Astrocyte (in vitro differentiated cells and primary cell): ENCODE measurements around the gene LHX2. TPM values are rescaled to one million over a fixed set of nuclear protein-coding genes. Genes with fewer than 3 reads are reported as not detected.
A peak's percentile ranks its signal among the peaks of the same experiment; 100 is the strongest.

Experiments
- DNase-seq: peaks from one replicate; pipeline ENCODE4 v3.0.0-alpha.2; 2010; ENCODE audit warnings: low read depth
- FAIRE-seq: peaks from 2 replicates; lab custom pipeline; 2011; peaks lifted over from hg19 to GRCh38; lab: Jason Lieb, UNC
- H2AFZ ChIP-seq: 2 replicates; pipeline ENCODE4 v1.6.0; 2012; ENCODE audit warnings: low read depth, low read length, inconsistent platforms
- H3K27ac ChIP-seq: 2 replicates; pipeline ENCODE4 v1.5.1; 2011; ENCODE audit warnings: low read depth, low read length, inconsistent platforms
- H3K27me3 ChIP-seq: 2 replicates; pipeline ENCODE4 v1.6.0; 2011; ENCODE audit warnings: low read length, inconsistent platforms; ENCODE audit not compliant: insufficient read depth
- H3K36me3 ChIP-seq: 2 replicates; pipeline ENCODE4 v1.5.1; 2011; ENCODE audit warnings: low read length, inconsistent platforms; ENCODE audit not compliant: insufficient read depth
- H3K4me1 ChIP-seq: 2 replicates; pipeline ENCODE4 v1.5.1; 2011; ENCODE audit warnings: low read length, inconsistent platforms; ENCODE audit not compliant: insufficient read depth
- H3K4me2 ChIP-seq: 2 replicates; pipeline ENCODE4 v1.6.0; 2012; ENCODE audit warnings: low read length, inconsistent platforms
- H3K4me3 ChIP-seq: 2 replicates; pipeline ENCODE4 v1.5.1; 2011; ENCODE audit warnings: low read depth, mild to moderate bottlenecking, low read length, inconsistent platforms; ENCODE audit not compliant: insufficient read depth
- H3K79me2 ChIP-seq: 2 replicates; pipeline ENCODE4 v1.6.0; 2012; ENCODE audit warnings: mild to moderate bottlenecking, low read length, inconsistent platforms; ENCODE audit not compliant: insufficient read depth
- H3K9ac ChIP-seq: 2 replicates; pipeline ENCODE4 v1.6.0; 2012; ENCODE audit warnings: mild to moderate bottlenecking, low read length, inconsistent platforms
- H3K9me3 ChIP-seq: 2 replicates; pipeline ENCODE4 v1.5.1; 2012; ENCODE audit warnings: low read depth, mild to moderate bottlenecking, low read length, inconsistent platforms; ENCODE audit not compliant: insufficient read depth
- H4K20me1 ChIP-seq: 2 replicates; pipeline ENCODE4 v1.6.0; 2012; ENCODE audit warnings: low read length, inconsistent platforms; ENCODE audit not compliant: insufficient read depth
- H3K27ac Mint-ChIP-seq: one replicate; pipeline ENCODE4 v1.8.0; 2021; ENCODE audit warnings: mild to moderate bottlenecking, mixed read lengths; ENCODE audit not compliant: unreplicated experiment
- H3K27me3 Mint-ChIP-seq: one replicate; pipeline ENCODE4 v1.8.0; 2021; ENCODE audit warnings: low read depth, mixed read lengths; ENCODE audit not compliant: unreplicated experiment
- H3K36me3 Mint-ChIP-seq: one replicate; pipeline ENCODE4 v1.8.0; 2021; ENCODE audit warnings: low read depth, mixed read lengths; ENCODE audit not compliant: unreplicated experiment
- H3K4me1 Mint-ChIP-seq: one replicate; pipeline ENCODE4 v1.8.0; 2021; ENCODE audit warnings: low read depth, mixed read lengths; ENCODE audit not compliant: unreplicated experiment
- H3K4me3 Mint-ChIP-seq: one replicate; pipeline ENCODE4 v1.8.0; 2021; ENCODE audit warnings: mild to moderate bottlenecking, moderate library complexity, mixed read lengths; ENCODE audit not compliant: unreplicated experiment
- H3K9me3 Mint-ChIP-seq: one replicate; pipeline ENCODE4 v1.8.0; 2021; ENCODE audit warnings: mild to moderate bottlenecking, mixed read lengths; ENCODE audit not compliant: unreplicated experiment
- EZH2 ChIP-seq: IDR thresholded peaks from 2 replicates; pipeline ENCODE4 v1.6.1; 2012; ENCODE audit warnings: mild to moderate bottlenecking, low read length, inconsistent platforms; ENCODE audit not compliant: insufficient read depth
- total RNA-seq: library from RNA; stranded (reverse); gene quantifications from 2 replicates; pipeline ENCODE4 v1.2.1, GENCODE V29; 2021
- TF ChIP-seq, protein P1 (sequence below): IDR thresholded peaks from 2 replicates; pipeline ENCODE4 v1.5.1; 2011; ENCODE audit warnings: low read depth, mild to moderate bottlenecking, inconsistent platforms, low read length, moderate library complexity; ENCODE audit not compliant: insufficient read depth

LHX2 gene
- total RNA-seq, 1 donor from 2014 or later, result 0.14 TPM

- Histone ChIP-seq H4K20me1 (peaks cover 41% of the 10 kb centered on the region), H3K9me3 (no peaks in the 10 kb centered on the region), H3K36me3 (no peaks in the 10 kb centered on the region), H3K27ac (no peak overlapping the region), H2AFZ (no peak overlapping the region), H3K4me3 (no peak overlapping the region), H3K4me2 (no peak overlapping the region), H3K4me1 (peaks cover 5% of the 10 kb centered on the region), H3K9ac (no peak overlapping the region), H3K79me2 (peaks cover 31% of the 10 kb centered on the region), H3K27me3 (peaks cover 79% of the 10 kb centered on the region)
- FAIRE-seq (no peak), DNase-seq (no peak)
- Mint-ChIP-seq H3K4me3 (no peak overlapping the region), H3K4me1 (peaks cover 7% of the 10 kb centered on the region), H3K36me3 (no peaks in the 10 kb centered on the region), H3K27me3 (peaks cover 68% of the 10 kb centered on the region), H3K9me3 (peaks cover 15% of the 10 kb centered on the region), H3K27ac (peak overlapping the region; percentile 5)
- TF ChIP-seq, protein P1, sequence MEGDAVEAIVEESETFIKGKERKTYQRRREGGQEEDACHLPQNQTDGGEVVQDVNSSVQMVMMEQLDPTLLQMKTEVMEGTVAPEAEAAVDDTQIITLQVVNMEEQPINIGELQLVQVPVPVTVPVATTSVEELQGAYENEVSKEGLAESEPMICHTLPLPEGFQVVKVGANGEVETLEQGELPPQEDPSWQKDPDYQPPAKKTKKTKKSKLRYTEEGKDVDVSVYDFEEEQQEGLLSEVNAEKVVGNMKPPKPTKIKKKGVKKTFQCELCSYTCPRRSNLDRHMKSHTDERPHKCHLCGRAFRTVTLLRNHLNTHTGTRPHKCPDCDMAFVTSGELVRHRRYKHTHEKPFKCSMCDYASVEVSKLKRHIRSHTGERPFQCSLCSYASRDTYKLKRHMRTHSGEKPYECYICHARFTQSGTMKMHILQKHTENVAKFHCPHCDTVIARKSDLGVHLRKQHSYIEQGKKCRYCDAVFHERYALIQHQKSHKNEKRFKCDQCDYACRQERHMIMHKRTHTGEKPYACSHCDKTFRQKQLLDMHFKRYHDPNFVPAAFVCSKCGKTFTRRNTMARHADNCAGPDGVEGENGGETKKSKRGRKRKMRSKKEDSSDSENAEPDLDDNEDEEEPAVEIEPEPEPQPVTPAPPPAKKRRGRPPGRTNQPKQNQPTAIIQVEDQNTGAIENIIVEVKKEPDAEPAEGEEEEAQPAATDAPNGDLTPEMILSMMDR, result no peak
- peak; percentile 71 for TF ChIP-seq EZH2
These were observed 1.3 kb upstream of the LHX2 start for GRCh38 chr9:124010303-124010664.

DNA sequence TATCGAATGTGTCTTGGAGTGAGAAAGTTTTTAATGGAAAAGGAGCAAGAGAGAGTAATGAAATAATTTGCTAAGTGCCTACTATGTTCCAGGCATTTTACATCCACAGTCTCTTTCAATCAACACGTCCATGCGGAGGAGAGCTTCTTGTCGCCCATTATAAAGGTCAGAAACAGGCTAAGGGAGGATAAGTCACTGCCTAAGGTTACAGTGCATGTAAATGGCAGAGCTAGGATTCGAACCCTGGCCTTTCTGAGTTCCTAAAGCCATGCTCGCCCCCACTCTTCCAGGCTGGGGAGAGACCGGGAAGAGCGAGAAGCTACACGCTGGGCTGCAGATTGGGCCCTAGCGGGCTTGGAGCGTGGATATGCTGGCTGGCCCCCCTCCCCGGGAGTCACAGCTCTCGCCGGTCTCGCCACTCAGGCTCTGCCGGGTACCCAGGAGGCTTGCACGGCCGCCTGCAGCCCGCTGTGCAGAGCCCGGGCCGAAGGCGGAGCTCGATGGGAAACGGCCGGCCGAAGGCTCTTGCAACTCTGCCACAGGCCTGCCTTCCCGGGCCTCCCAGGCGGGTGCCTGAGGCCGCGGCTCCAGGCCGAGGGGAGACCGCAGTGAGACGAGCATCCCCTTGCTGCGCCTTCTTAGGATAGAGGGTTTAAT, 775 bp upstream of the LHX2 start:
- H3K9me3 Mint-ChIP-seq, result peaks cover 15% of the 10 kb centered on the region
- FAIRE-seq, result no peak

More for the DNA sequence above, 775 bp upstream of the LHX2 start:
- Mint-ChIP-seq H3K4me1 (peaks cover 7% of the 10 kb centered on the region), H3K4me3 (no peak overlapping the region), H3K27ac (peak overlapping the region; percentile 5), H3K36me3 (no peaks in the 10 kb centered on the region), H3K27me3 (peaks cover 67% of the 10 kb centered on the region)
- Histone ChIP-seq H3K4me1 (peaks cover 5% of the 10 kb centered on the region), H2AFZ (peak overlapping the region; percentile 63), H3K4me3 (no peak overlapping the region), H3K9me3 (no peaks in the 10 kb centered on the region), H4K20me1 (peaks cover 39% of the 10 kb centered on the region), H3K36me3 (no peaks in the 10 kb centered on the region), H3K27ac (no peak overlapping the region), H3K9ac (no peak overlapping the region), H3K79me2 (peaks cover 31% of the 10 kb centered on the region), H3K4me2 (peak overlapping the region; percentile 70), H3K27me3 (peaks cover 79% of the 10 kb centered on the region)
- TF ChIP-seq, protein P1, result no peak
- TF ChIP-seq EZH2, result peak; percentile 54
- DNase-seq, result no peak
